GM11168 (cell line): Measurements from ENCODE around the gene IL6.
"Not testable (repeated sequence)": the region's sequence is repeated elsewhere in the genome, so short reads cannot be mapped to it uniquely, and the experiment has no call there.

Experiments
- in situ Hi-C: fragments of 300-500 bp; cut with MboI; formaldehyde crosslinking; loops from one replicate; pipeline ENCODE4 v1.12.0; 2022; ENCODE audit warnings: low sequenced_read_pairs; ENCODE audit not compliant: unreplicated experiment

Gene IL6

DNA sequence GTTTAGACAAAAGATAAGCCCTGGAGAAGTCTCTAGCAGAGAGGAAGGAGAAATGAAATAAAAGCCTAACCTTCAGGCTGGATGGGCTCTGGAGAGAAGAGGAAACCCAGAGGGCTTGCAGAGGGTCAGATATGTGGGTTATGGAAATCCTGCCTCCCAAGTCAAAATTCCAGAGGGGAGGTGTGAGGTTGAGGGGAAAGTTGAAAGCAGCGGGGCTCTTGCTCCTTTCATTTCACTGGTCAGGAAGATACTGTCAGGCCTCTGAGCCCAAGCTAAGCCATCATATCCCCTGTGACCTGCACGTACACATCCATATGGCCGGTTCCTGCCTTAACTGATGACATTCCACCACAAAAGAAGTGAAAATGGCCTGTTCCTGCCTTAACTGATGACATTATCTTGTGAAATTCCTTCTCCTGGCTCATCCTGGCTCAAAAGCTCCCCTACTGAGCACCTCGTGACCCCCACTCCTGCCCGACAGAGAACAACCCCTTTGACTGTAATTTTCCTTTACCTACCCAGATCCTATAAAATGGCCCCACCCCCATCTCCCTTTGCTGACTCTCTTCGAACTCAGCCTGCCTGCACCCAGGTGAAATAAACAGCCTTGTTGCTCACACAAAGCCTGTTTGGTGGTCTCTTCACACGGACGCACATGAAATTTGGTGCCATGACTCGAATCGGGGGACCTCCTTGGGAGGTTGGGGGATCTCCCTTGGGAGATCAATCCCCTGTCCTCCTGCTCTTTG, 23.7 kb upstream of the IL6 start:
- in situ Hi-C loops: not testable (repeated sequence)

- in situ Hi-C loops: not testable (repeated sequence)
Measured at GRCh38 chr7:22703978-22704610, 22.9 kb upstream of the IL6 start.

GRCh38 chr7:22704722-22705121, 22.3 kb upstream of the IL6 start:
- in situ Hi-C loops: not testable (repeated sequence)

DNA sequence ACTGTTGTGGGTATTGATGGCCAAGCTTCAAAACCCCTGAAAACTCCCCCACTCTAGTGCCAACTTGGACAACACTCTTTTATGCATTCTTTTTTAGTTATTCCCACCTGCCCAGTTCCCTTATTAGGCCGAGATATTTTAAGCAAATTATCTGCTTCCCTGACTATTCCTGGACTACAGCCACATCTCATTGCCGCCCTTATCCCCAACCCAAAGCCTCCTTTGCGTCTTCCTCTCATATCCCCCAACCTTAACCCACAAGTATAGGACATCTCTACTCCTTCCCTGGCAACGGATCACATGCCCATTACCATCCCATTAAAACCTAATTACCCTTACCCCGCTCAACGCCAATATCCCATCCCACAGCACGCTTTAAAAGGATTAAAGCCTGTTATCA, 21.1 kb upstream of the IL6 start:
- in situ Hi-C loops: not testable (repeated sequence)

DNA sequence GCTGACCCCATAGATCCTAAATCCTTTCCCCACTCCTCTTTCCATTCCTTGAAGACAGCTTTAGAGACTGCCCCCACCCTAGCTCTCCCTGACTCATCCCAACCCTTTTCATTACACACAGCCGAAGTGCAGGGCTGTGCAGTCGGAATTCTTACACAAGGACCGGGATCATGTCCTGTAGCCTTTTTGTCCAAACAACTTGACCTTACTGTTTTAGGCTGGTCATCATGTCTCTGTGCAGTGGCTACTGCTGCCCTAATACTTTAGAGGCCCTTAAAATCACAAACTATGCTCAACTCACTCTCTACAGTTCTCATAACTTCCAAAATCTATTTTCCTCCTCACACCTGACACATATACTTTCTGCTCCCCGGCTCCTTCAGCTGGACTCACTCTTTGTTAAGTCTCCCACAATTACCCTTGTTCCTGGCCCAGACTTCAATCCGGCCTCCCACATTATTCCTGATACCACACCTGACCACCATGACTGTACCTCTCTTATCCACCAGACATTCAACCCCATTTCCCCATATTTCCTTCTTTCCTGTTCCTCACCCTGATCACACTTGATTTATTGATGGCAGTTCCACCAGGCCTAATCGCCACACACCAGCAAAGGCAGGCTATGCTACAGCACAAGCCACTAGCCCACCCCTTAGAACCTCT, 19.8 kb upstream of the IL6 start:
- in situ Hi-C loops: not testable (repeated sequence)

DNA sequence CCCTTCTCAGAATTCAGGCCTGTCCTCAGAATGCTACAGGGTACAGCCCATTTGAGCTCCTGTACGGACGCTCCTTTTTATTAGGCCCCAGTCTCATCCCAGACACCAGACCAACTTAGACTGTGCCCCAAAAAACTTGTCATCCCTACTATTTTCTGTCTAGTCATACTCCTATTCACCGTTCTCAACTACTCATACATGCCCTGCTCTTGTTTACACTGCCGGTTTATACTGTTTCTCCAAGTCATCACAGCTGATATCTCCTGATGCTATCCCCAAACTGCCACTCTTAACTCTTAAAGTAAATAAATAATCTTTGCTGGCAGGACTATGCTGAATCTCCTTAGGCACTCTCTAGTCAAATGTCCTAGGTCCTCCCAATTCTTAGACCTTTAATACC, 18.8 kb upstream of the IL6 start:
- in situ Hi-C loops: not testable (repeated sequence)

- in situ Hi-C loops: not testable (repeated sequence)
Measured at GRCh38 chr7:22708677-22709061, 18.3 kb upstream of the IL6 start.

DNA sequence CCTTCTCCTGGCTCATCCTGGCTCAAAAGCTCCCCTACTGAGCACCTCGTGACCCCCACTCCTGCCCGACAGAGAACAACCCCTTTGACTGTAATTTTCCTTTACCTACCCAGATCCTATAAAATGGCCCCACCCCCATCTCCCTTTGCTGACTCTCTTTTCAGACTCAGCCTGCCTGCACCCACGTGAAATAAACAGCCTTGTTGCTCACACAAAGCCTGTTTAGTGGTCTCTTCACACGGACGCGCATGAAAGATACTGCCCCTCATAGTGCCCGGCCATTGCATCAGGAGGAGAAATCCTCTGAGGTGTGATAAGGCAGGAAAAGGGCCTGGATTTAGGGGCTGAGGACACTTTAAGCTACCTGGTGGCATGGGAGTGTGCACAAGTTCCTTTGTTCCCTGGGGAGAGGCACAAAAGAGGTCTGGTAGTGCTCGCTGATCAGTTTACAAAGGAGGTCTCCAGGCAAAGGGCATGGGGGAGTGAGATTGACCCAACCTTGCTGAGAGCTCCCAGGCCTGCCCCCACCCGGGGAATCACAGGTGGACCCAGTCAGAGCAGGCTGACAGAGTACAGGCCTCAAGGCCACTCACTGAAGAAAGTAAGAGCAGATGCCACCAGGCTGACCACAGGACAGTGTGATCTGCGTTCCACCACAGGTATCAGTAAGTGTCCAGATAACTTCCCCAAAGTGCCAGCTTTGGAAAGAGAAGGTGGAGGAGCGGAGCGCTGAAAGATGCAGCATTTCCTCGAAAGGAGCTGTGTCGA, 17.8 kb upstream of the IL6 start:
- in situ Hi-C loops: not testable (repeated sequence)

DNA sequence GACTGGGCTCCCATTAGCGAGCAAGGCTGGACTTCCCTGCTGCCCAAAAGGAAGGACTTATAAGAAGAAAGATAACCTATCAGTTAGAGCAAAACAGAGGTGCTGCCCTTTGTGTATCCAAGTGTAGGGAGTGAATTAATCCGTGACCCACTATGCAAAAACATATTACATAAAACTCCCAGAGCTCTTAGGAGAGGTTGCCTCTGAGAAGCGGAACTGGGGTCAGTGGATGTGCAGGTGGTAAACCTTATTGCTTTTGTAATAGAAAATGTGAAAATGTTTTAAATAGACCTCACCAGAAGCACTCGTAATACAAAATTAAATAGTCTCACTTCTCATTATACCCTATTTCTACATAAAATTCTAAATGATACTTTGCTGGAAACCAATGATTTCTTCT, 17.1 kb upstream of the IL6 start:
- in situ Hi-C loops: no loop called here

GRCh38 chr7:22712999-22713398, 14.0 kb upstream of the IL6 start:
- in situ Hi-C loops: no loop called here

DNA sequence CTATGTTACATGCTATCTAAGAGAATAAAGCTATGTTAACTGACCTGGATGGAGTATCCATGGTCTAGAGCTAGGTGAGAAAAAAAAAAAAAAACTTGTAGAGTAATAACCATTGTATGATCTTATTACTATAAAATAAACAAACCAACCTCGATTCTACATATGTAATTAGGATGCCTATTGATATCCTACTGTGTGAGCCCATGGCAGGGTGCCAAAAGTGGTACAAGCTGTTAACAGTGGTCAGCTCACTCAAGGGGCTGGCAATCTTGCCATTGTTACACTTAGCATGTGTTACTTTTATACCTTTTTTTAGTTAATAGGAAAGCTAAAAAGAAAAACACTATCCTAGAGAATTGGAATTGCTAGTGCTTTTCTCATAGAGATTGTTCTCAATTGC, 13.5 kb upstream of the IL6 start:
- in situ Hi-C loops: no loop called here

GRCh38 chr7:22715969-22716368, 11.0 kb upstream of the IL6 start:
- in situ Hi-C loops: no loop called here

DNA sequence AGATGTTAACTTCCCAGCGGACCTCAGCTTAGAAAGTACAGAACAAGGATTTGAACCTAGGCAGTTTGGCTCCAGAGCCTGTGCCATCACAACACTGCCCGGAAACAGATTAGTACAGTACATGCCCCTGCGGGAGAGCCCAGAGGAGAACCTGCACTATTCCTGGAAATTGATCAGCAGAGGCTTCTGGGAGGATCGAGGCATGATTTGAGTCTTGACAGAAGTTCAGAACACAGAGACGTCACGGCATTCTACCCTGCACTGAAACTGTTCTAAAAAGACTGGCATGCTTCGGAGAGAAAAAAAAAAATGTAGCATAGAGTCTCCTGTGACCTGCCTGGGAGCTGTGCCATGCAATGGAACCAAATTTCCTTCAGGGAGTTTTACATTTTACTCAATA, 9.2 kb upstream of the IL6 start:
- in situ Hi-C loops: no loop called here

GRCh38 chr7:22718200-22718711, 8.7 kb upstream of the IL6 start:
- in situ Hi-C loops: no loop called here

DNA sequence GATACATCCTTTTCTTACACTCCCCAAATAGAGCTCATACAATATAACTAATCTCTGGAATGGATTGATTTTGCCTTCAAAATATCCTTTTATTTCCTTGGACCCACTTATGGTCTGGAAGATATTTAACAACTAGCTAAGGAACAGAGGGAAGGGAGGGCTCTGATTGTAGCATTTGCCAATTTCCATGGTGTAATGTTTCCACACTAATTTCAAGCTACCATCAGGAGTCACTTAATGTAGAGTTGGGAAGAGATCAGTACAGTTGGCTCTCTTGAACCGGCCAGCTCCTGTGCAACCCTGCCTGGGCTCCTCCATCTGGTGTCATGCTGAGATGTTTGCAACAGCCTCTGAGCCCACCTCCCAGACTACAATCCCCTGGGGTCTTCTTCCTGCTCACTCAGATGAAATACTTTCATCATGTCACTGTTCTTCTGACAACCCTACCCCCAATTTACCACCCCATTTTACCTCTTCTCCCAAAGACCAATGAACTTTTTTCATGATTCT, 8.0 kb upstream of the IL6 start:
- in situ Hi-C loops: no loop called here

- in situ Hi-C loops: no loop called here
Measured at GRCh38 chr7:22720791-22721786, 5.9 kb upstream of the IL6 start.

DNA sequence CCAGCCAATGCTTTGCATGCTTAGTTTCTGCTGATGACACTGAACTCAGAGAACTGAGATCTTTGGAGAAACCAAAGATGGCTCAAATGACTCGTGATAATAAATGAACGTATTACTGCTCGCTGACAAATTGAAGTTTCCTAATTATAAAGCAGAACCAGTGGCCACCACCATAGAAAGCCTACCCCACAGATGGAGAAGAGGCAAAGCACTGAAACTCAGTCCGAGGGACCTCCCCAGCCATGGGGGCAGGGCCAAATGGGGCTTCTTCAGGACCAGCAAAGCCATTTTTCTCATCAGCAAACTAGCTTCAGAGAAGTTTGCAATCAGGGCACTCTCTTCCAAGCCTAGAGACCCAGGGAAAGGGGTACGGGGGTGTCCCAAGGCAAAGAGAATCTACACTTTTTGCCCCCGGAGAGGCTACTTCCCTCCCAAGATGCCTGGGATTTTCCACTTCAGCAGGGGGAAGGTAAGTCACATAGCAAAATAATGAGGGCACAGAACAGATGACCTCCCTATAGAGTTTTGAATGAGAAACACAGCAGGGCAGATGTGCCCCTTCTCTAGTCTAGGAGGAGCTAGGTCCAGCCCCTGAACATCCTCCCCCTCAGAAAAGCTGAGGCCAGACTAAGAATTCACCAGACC, 4.3 kb upstream of the IL6 start:
- in situ Hi-C loops: no loop called here

DNA sequence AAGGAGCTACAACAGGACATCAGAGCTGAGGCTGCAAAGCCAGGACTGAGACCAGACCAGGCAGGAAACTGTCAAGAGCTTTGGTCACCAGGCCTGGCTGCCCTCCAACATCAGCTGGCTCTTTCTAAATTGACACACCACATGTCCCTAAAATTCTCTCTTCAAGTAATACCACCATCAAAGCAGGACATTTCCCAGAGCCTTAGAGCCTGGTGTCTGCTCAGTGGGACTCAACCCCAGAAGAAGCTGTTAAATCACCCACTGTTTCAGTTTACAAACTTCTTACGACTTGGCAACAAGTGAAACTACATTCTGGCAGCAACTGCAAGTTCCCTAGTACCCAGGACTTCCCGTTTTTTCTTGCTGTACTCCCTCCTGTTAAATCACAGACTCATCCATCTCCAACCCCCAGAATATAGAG, 3.8 kb upstream of the IL6 start:
- in situ Hi-C loops: no loop called here

DNA sequence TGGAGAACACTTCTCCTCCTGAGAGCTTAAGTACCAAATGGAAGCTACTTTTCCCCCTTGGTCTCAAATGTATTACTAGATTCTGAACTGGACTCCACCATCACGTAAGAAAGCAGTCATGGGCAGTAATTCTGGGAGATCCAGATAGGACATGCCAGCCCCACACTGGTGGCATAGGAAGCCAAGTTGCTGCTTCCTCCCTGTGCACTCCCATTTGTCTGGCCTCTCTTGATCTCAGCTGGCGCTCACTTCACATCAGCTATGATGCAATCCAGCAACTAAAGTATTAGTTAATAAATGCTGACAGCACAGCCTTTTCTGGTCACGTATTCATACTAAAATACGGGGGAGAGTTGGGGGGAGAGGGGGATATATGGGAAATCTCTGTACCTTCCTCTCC, 3.4 kb upstream of the IL6 start:
- in situ Hi-C loops: no loop called here
